ENCODE measurements around the gene POU3F3. TPM values are rescaled to one million over a fixed set of nuclear protein-coding genes. Genes with fewer than 3 reads are reported as not detected.
A peak's percentile ranks its signal among the peaks of the same experiment; 100 is the strongest.

Gene POU3F3
- total RNA-seq, 1 donor: not detected

- Histone ChIP-seq H3K4me3 (ENCODE audit: low read length) (no peak overlapping the region), H3K27me3 (ENCODE audit: insufficient read depth, low read length) (peaks cover 100% of the 10 kb centered on the region), H3K4me1 (ENCODE audit: insufficient read depth, low read length) (peaks cover 6% of the 10 kb centered on the region), H3K9me3 (ENCODE audit: low read depth, low read length) (peaks cover 3% of the 10 kb centered on the region)
Measured at GRCh38 chr2:104863468-104864279, 9.8 kb downstream of the POU3F3 start.

- H3K9me3 ChIP-seq (ENCODE audit: low read depth, low read length): peaks cover 3% of the 10 kb centered on the region
- peaks cover 100% of the 10 kb centered on the region for H3K27me3 ChIP-seq (ENCODE audit: insufficient read depth, low read length)
Measured at GRCh38 chr2:104864280-104865095, 10.6 kb downstream of the POU3F3 start.

GRCh38 chr2:104865096-104865470 lies 11.2 kb downstream of the POU3F3 start:
- Histone ChIP-seq H3K9me3 (ENCODE audit: low read depth, low read length) (peaks cover 2% of the 10 kb centered on the region), H3K4me3 (ENCODE audit: low read length) (no peak overlapping the region), H3K27me3 (ENCODE audit: insufficient read depth, low read length) (peaks cover 100% of the 10 kb centered on the region), H3K4me1 (ENCODE audit: insufficient read depth, low read length) (peaks cover 6% of the 10 kb centered on the region)

More at GRCh38 chr2:104864280-104865095, 10.6 kb downstream of the POU3F3 start:
- no peak overlapping the region for H3K4me3 ChIP-seq (ENCODE audit: low read length)
- peaks cover 6% of the 10 kb centered on the region for H3K4me1 ChIP-seq (ENCODE audit: insufficient read depth, low read length)

- Histone ChIP-seq H3K27me3 (ENCODE audit: insufficient read depth, low read length) (peaks cover 100% of the 10 kb centered on the region), H3K4me3 (ENCODE audit: low read length) (no peak overlapping the region), H3K9me3 (ENCODE audit: low read depth, low read length) (no peaks in the 10 kb centered on the region), H3K4me1 (ENCODE audit: insufficient read depth, low read length) (peaks cover 6% of the 10 kb centered on the region)
Measured at GRCh38 chr2:104866122-104866864, 12.4 kb downstream of the POU3F3 start.

- H3K4me1 ChIP-seq (ENCODE audit: insufficient read depth, low read length): peaks cover 4% of the 10 kb centered on the region
- no peak overlapping the region for H3K4me3 ChIP-seq (ENCODE audit: low read length)
- H3K9me3 ChIP-seq (ENCODE audit: low read depth, low read length): no peaks in the 10 kb centered on the region
- H3K27me3 ChIP-seq (ENCODE audit: insufficient read depth, low read length): peaks cover 100% of the 10 kb centered on the region
Measured at GRCh38 chr2:104866883-104867812, 13.2 kb downstream of the POU3F3 start.

- peaks cover 98% of the 10 kb centered on the region for H3K27me3 ChIP-seq (ENCODE audit: insufficient read depth, low read length)
- no peak overlapping the region for H3K4me3 ChIP-seq (ENCODE audit: low read length)
- no peaks in the 10 kb centered on the region for H3K9me3 ChIP-seq (ENCODE audit: low read depth, low read length)
- peaks cover 11% of the 10 kb centered on the region for H3K4me1 ChIP-seq (ENCODE audit: insufficient read depth, low read length)
Measured at GRCh38 chr2:104867813-104868504, 14.0 kb downstream of the POU3F3 start.

- Histone ChIP-seq H3K27me3 (ENCODE audit: insufficient read depth, low read length) (peaks cover 96% of the 10 kb centered on the region), H3K4me3 (ENCODE audit: low read length) (no peak overlapping the region), H3K4me1 (ENCODE audit: insufficient read depth, low read length) (peaks cover 13% of the 10 kb centered on the region), H3K9me3 (ENCODE audit: low read depth, low read length) (no peaks in the 10 kb centered on the region)
Measured at GRCh38 chr2:104868505-104868866, 14.6 kb downstream of the POU3F3 start.

GRCh38 chr2:104870100-104870975 lies 16.4 kb downstream of the POU3F3 start:
- peaks cover 94% of the 10 kb centered on the region for H3K27me3 ChIP-seq (ENCODE audit: insufficient read depth, low read length)
- H3K4me3 ChIP-seq (ENCODE audit: low read length): no peak overlapping the region
- H3K4me1 ChIP-seq (ENCODE audit: insufficient read depth, low read length): peaks cover 13% of the 10 kb centered on the region
- no peaks in the 10 kb centered on the region for H3K9me3 ChIP-seq (ENCODE audit: low read depth, low read length)

GRCh38 chr2:104871649-104871971 lies 17.7 kb downstream of the POU3F3 start:
- peaks cover 13% of the 10 kb centered on the region for H3K4me1 ChIP-seq (ENCODE audit: insufficient read depth, low read length)
- peaks cover 84% of the 10 kb centered on the region for H3K27me3 ChIP-seq (ENCODE audit: insufficient read depth, low read length)
- no peak overlapping the region for H3K4me3 ChIP-seq (ENCODE audit: low read length)
- H3K9me3 ChIP-seq (ENCODE audit: low read depth, low read length): no peaks in the 10 kb centered on the region

GRCh38 chr2:104871972-104872865 lies 18.3 kb downstream of the POU3F3 start:
- no peak overlapping the region for H3K4me3 ChIP-seq (ENCODE audit: low read length)
- H3K4me1 ChIP-seq (ENCODE audit: insufficient read depth, low read length): peaks cover 13% of the 10 kb centered on the region
- no peaks in the 10 kb centered on the region for H3K9me3 ChIP-seq (ENCODE audit: low read depth, low read length)
- H3K27me3 ChIP-seq (ENCODE audit: insufficient read depth, low read length): peaks cover 78% of the 10 kb centered on the region

- peak overlapping the region; percentile 22 for H3K4me3 ChIP-seq (ENCODE audit: low read length)
- H3K4me1 ChIP-seq (ENCODE audit: insufficient read depth, low read length): peaks cover 13% of the 10 kb centered on the region
- H3K9me3 ChIP-seq (ENCODE audit: low read depth, low read length): no peaks in the 10 kb centered on the region
- H3K27me3 ChIP-seq (ENCODE audit: insufficient read depth, low read length): peaks cover 71% of the 10 kb centered on the region
Measured at GRCh38 chr2:104872866-104873688, 19.2 kb downstream of the POU3F3 start.

GRCh38 chr2:104873689-104874054 lies 19.8 kb downstream of the POU3F3 start:
- peak overlapping the region; percentile 22 for H3K4me3 ChIP-seq (ENCODE audit: low read length)
- peaks cover 67% of the 10 kb centered on the region for H3K27me3 ChIP-seq (ENCODE audit: insufficient read depth, low read length)
- peaks cover 13% of the 10 kb centered on the region for H3K4me1 ChIP-seq (ENCODE audit: insufficient read depth, low read length)
- H3K9me3 ChIP-seq (ENCODE audit: low read depth, low read length): no peaks in the 10 kb centered on the region

Measured in mononuclear cell (primary cell).